ENCODE measurements around the gene GALNT13.

The GALNT13 gene

DNA sequence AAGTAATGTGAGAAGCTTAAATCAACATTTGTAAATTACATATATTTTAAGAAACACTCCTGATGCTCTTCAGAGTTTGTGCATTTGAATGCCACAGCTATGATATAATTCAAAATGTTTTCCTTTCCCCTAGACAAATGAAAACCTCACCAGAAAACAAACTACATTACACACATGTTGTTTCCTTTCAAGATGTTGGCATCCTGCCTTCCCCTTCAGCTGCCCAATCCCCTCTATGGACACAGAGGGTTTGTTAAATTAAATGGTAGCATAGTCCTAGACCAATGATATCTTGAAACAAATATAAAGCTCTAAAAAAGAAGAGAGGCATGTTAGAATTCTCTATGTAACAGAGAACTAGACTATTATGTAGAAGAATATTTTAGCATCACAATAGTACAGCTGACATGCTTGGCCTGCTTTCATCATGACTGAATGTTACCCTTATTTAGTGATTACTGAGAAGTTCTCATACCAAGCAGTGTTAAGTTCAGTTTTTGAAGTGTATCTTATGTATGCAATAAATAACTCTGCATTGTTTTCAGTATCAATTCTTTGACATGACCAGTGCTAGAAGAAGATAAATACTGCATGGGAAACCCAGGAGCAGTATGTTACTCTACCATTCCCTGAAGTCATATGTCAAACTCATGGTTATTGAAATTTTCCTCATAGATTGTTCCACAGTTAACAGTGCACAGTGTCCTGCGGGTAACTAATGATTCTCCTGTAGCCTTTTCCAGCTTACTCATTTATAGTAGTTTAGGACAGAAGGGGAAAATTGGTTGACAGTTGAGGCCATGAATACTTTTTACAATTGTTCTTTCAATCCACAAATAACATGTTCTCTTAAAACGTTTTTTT lies 510.4 kb downstream of the GALNT13 start:
- TF ChIP-seq EZH2phosphoT487 (conservative IDR thresholded peaks at IDR 0.05; ENCODE audit: low read length): no peak
- no peak for TF ChIP-seq CTCF (IDR thresholded peaks at IDR 0.05; ENCODE audit: insufficient read depth, low read length, poor library complexity, severe bottlenecking)
- Histone ChIP-seq H3K9ac (ENCODE audit: low read length) (no peak overlapping the region), H3K4me2 (ENCODE audit: low read depth, low read length, poor library complexity, severe bottlenecking) (no peak overlapping the region), H3K9me3 (ENCODE audit: insufficient read depth, low read length) (no peaks in the 10 kb centered on the region), H3K79me2 (ENCODE audit: insufficient read depth, low read length) (no peaks in the 10 kb centered on the region), H3K27me3 (ENCODE audit: low read length) (no peaks in the 10 kb centered on the region), H3K9me2 (replicated peaks; ENCODE audit: insufficient read depth, low read length) (no peaks in the 10 kb centered on the region), H2AFZ (ENCODE audit: low read depth, low read length, severe bottlenecking) (no peak overlapping the region), H3K36me3 (ENCODE audit: low read length) (no peaks in the 10 kb centered on the region), H4K20me1 (ENCODE audit: low read depth, low read length) (no peaks in the 10 kb centered on the region), H3F3A (ENCODE audit: insufficient read depth) (no peaks in the 10 kb centered on the region), H3K27ac (ENCODE audit: low read depth, low read length) (no peak overlapping the region), H3K4me3 (ENCODE audit: insufficient read depth, low read length, poor library complexity, severe bottlenecking) (no peak overlapping the region)

DNA sequence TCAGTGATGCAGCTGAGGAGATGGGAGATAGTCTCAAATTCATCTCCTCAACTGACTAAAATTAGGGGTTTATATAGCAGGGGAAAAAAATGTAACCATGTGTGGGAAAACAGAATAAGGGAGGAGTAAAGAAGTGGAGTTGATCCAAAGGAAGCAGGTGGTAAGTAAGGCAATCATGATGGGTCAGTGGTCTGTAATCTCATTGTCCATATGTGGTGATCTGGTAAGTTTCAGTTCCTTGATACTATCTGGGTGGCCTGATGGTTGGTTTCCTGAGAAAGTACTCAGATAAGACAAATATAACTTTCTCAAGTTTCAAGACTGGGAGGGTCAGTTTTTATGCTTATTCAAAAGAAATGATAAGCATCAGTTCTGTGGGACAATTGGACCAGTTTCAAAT lies 514.5 kb downstream of the GALNT13 start:
- no peak overlapping the region for H3K4me3 ChIP-seq (ENCODE audit: insufficient read depth, low read length, poor library complexity, severe bottlenecking)
- no peak overlapping the region for H3K27ac ChIP-seq (ENCODE audit: low read depth, low read length)
- H3K9me2 ChIP-seq (replicated peaks; ENCODE audit: insufficient read depth, low read length): no peaks in the 10 kb centered on the region
- H3F3A ChIP-seq (ENCODE audit: insufficient read depth): no peaks in the 10 kb centered on the region
- no peak overlapping the region for H3K9ac ChIP-seq (ENCODE audit: low read length)
- H3K9me3 ChIP-seq (ENCODE audit: insufficient read depth, low read length): no peaks in the 10 kb centered on the region
- H3K36me3 ChIP-seq (ENCODE audit: low read length): no peaks in the 10 kb centered on the region
- no peak overlapping the region for H3K4me2 ChIP-seq (ENCODE audit: low read depth, low read length, poor library complexity, severe bottlenecking)
- H3K79me2 ChIP-seq (ENCODE audit: insufficient read depth, low read length): no peaks in the 10 kb centered on the region
- H3K27me3 ChIP-seq (ENCODE audit: low read length): no peaks in the 10 kb centered on the region
- TF ChIP-seq CTCF (IDR thresholded peaks at IDR 0.05; ENCODE audit: insufficient read depth, low read length, poor library complexity, severe bottlenecking) (no peak), EZH2phosphoT487 (conservative IDR thresholded peaks at IDR 0.05; ENCODE audit: low read length) (no peak)
- H4K20me1 ChIP-seq (ENCODE audit: low read depth, low read length): no peaks in the 10 kb centered on the region
- H2AFZ ChIP-seq (ENCODE audit: low read depth, low read length, severe bottlenecking): no peak overlapping the region

DNA sequence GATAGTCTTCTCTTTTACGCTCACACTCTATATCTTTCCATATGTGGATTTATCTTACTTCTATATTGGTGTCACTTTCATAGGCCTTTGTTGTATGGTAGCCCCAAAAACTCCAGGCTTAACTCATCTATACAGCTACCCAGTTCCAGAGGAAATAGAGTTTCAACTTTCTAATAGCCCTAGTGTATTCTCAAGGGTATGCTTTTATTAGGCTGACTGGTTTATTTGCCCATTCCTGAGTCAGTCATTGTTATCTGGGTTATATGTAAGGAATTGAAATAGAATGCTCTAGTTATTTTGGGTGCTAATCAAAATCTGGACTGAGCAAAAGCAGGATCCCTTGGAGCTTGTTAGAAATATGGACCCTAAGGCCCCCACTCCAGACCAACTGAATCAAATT lies 519.3 kb downstream of the GALNT13 start:
- no peak for TF ChIP-seq EZH2phosphoT487 (conservative IDR thresholded peaks at IDR 0.05; ENCODE audit: low read length)
- TF ChIP-seq CTCF (IDR thresholded peaks at IDR 0.05; ENCODE audit: insufficient read depth, low read length, poor library complexity, severe bottlenecking): no peak
- no peak overlapping the region for H3K9ac ChIP-seq (ENCODE audit: low read length)
- H3K36me3 ChIP-seq (ENCODE audit: low read length): no peaks in the 10 kb centered on the region
- no peaks in the 10 kb centered on the region for H3K27me3 ChIP-seq (ENCODE audit: low read length)
- H3K4me2 ChIP-seq (ENCODE audit: low read depth, low read length, poor library complexity, severe bottlenecking): no peak overlapping the region
- H3K27ac ChIP-seq (ENCODE audit: low read depth, low read length): no peak overlapping the region
- H4K20me1 ChIP-seq (ENCODE audit: low read depth, low read length): no peaks in the 10 kb centered on the region
- H3F3A ChIP-seq (ENCODE audit: insufficient read depth): no peaks in the 10 kb centered on the region
- H3K9me2 ChIP-seq (replicated peaks; ENCODE audit: insufficient read depth, low read length): no peaks in the 10 kb centered on the region
- H3K79me2 ChIP-seq (ENCODE audit: insufficient read depth, low read length): no peaks in the 10 kb centered on the region
- no peaks in the 10 kb centered on the region for H3K9me3 ChIP-seq (ENCODE audit: insufficient read depth, low read length)
- no peak overlapping the region for H3K4me3 ChIP-seq (ENCODE audit: insufficient read depth, low read length, poor library complexity, severe bottlenecking)
- H2AFZ ChIP-seq (ENCODE audit: low read depth, low read length, severe bottlenecking): no peak overlapping the region

Data from SU-DHL-6 (cell line).